Lower lobe of right lung (tissue), 2 donors: ENCODE measurements around the gene CAND2. TPM values are rescaled to one million over a fixed set of nuclear protein-coding genes. Genes with fewer than 3 reads are reported as not detected.

ENCODE experiments used
- ATAC-seq, 2 donors: fragments of 200-7000 bp; cut with Tn5 transposase; one replicate each; pipeline ENCODE4 v1.9.1; 2020 to 2022; ENCODE audit warnings: mild to moderate bottlenecking in 2 of 2, moderate library complexity in 2 of 2
- DNase-seq: peaks from one replicate; pipeline ENCODE4 v3.0.0-alpha.2; 2020
- H3K27ac ChIP-seq: fragments of 200-600 bp; one replicate; pipeline ENCODE4 v1.8.0; 2022
- H3K27me3 ChIP-seq: fragments of 200-600 bp; one replicate; pipeline ENCODE4 v1.8.0; 2022; ENCODE audit warnings: low read depth
- H3K36me3 ChIP-seq: fragments of 200-600 bp; one replicate; pipeline ENCODE4 v1.8.0; 2022; ENCODE audit warnings: mild to moderate bottlenecking
- H3K4me1 ChIP-seq: fragments of 200-600 bp; one replicate; pipeline ENCODE4 v1.8.0; 2022
- H3K4me3 ChIP-seq: fragments of 200-600 bp; one replicate; pipeline ENCODE4 v1.8.0; 2022; ENCODE audit warnings: mild to moderate bottlenecking
- H3K9me3 ChIP-seq: fragments of 200-600 bp; one replicate; pipeline ENCODE4 v1.8.0; 2022
- intact Hi-C: fragments of 100-400 bp; cut with DNase I; formaldehyde crosslinking; loops from one replicate; pipeline ENCODE4 v1.11.0; 2022
- total RNA-seq: library from RNA; stranded (reverse); fragmentation: NEBNext Ultra II Directional; extraction: Animal tissue kit (Norgen Biotek cat#: 25700); gene quantifications from one replicate; pipeline ENCODE4 v1.2.1, GENCODE V29; 2021
- TF ChIP-seq, protein P1 (sequence below): fragments of 200-600 bp; IDR thresholded peaks from one replicate; pipeline ENCODE4 v1.8.0; 2022; ENCODE audit warnings: antibody characterized with exemption, mild to moderate bottlenecking
- donor health status: DM: no; HTN: yes; CAD: no; lungs with severe emphysema.

CAND2 gene
- total RNA-seq, 1 donor from 2014 or later, result 6.4 TPM

DNA sequence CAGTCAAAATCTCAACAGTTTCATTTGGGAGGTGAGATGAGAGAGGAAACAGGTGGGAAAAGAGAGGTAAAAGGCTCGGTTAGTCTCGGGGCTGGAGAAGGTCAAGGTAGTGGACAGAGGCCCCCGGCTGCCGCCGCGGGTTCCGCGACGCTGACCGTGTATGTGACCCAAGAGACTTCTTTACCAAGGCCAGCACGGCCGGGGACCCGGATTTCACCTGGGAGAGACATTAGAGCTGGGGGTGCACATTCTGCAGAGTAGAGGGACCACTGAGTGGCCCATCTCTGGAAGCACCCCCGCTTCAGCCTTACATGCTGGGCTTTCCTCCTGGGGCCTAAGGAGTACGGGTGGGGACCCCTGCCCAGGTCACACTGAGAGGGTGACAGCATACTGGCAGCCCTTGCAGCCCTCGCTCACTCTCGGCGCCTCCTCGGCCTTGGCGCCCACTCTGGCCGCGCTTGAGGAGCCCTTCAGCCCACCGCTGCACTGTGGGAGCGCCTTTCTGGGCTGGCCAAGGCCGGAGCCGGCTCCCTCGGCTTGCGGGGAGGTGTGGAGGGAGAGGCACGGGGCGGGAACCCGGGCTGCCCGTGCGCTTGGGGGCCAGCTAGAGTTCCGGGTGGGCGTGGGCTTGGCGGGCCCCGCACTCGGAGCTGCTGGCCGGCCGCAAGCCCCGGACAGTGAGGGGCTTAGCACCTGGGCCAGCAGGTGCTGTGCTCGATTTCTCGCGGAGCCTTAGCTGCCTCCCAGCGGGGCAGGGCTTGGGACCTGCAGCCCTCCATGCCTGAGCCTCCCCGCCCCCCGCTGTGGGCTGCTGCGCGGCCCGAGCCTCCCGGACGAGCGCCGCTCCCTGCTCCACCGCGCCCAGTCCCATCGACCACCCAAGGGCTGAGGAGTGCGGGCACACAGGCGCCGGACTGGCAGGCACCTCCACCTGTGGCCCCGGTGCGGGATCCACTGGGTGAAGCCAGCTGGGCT lies 86.1 kb downstream of the CAND2 start:
- Histone ChIP-seq H3K27ac (no peak overlapping the region), H3K9me3 (no peaks in the 10 kb centered on the region), H3K4me1 (no peaks in the 10 kb centered on the region), H3K4me3 (no peak overlapping the region), H3K36me3 (no peaks in the 10 kb centered on the region), H3K27me3 (peaks cover 10% of the 10 kb centered on the region)
- intact Hi-C loops, result no loop called here
- ATAC-seq, result no peak
- TF ChIP-seq, protein P1, sequence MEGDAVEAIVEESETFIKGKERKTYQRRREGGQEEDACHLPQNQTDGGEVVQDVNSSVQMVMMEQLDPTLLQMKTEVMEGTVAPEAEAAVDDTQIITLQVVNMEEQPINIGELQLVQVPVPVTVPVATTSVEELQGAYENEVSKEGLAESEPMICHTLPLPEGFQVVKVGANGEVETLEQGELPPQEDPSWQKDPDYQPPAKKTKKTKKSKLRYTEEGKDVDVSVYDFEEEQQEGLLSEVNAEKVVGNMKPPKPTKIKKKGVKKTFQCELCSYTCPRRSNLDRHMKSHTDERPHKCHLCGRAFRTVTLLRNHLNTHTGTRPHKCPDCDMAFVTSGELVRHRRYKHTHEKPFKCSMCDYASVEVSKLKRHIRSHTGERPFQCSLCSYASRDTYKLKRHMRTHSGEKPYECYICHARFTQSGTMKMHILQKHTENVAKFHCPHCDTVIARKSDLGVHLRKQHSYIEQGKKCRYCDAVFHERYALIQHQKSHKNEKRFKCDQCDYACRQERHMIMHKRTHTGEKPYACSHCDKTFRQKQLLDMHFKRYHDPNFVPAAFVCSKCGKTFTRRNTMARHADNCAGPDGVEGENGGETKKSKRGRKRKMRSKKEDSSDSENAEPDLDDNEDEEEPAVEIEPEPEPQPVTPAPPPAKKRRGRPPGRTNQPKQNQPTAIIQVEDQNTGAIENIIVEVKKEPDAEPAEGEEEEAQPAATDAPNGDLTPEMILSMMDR, result no peak
- DNase-seq, result no peak

GRCh38 chr3:12884186-12884680 lies 87.8 kb downstream of the CAND2 start:
- TF ChIP-seq, protein P1, result no peak
- Histone ChIP-seq H3K27ac (no peak overlapping the region), H3K9me3 (no peaks in the 10 kb centered on the region), H3K27me3 (peaks cover 10% of the 10 kb centered on the region), H3K4me3 (no peak overlapping the region), H3K4me1 (no peaks in the 10 kb centered on the region), H3K36me3 (no peaks in the 10 kb centered on the region)
- intact Hi-C loops, result no loop called here
- ATAC-seq (no peak), DNase-seq (no peak)

Other genes with a start within 250 kb of the CAND2 start
- gene MKRN2, start 239.6 kb upstream of the CAND2 start, total RNA-seq, result 21.7 TPM
- 92.7 TPM for gene RAF1, start 132.6 kb upstream of the CAND2 start, total RNA-seq
- 1.0 TPM for gene TMEM40, start 37.4 kb upstream of the CAND2 start, total RNA-seq
- gene RPL32, start 44.9 kb downstream of the CAND2 start, total RNA-seq, result 1,243 TPM